HG03571 (cell line): Measurements from ENCODE around the gene DENND1A.
"Not testable (repeated sequence)": the region's sequence is repeated elsewhere in the genome, so short reads cannot be mapped to it uniquely, and the experiment has no call there.

Experiments used
- ATAC-seq: cut with Tn5 transposase; IDR thresholded peaks from one replicate; pipeline ENCODE4 v1.9.1; 2021; ENCODE audit not compliant: unreplicated experiment

DENND1A gene

GRCh38 chr9:123637606-123637944, 292.4 kb downstream of the DENND1A start:
- no peak for ATAC-seq

- not testable (repeated sequence) for ATAC-seq
Observed at GRCh38 chr9:123636805-123637204, 293.1 kb downstream of the DENND1A start.

- no peak for ATAC-seq
Observed at GRCh38 chr9:123631862-123632261, 298.1 kb downstream of the DENND1A start.

- no peak for ATAC-seq
Observed at GRCh38 chr9:123630233-123630632, 299.7 kb downstream of the DENND1A start.

GRCh38 chr9:123629531-123629930, 300.4 kb downstream of the DENND1A start:
- ATAC-seq, result no peak

GRCh38 chr9:123622711-123623241, 307.1 kb downstream of the DENND1A start:
- no peak for ATAC-seq

GRCh38 chr9:123620239-123620638, 309.7 kb downstream of the DENND1A start:
- no peak for ATAC-seq

GRCh38 chr9:123617952-123618678, 311.8 kb downstream of the DENND1A start:
- ATAC-seq, result no peak

- ATAC-seq, result no peak
Observed at GRCh38 chr9:123617286-123617685, 312.6 kb downstream of the DENND1A start.

GRCh38 chr9:123616707-123617106, 313.2 kb downstream of the DENND1A start:
- ATAC-seq, result no peak

- ATAC-seq, result no peak
Observed at GRCh38 chr9:123615381-123615780, 314.5 kb downstream of the DENND1A start.

GRCh38 chr9:123614306-123615263, 315.3 kb downstream of the DENND1A start:
- no peak for ATAC-seq

GRCh38 chr9:123611226-123611625, 318.7 kb downstream of the DENND1A start:
- no peak for ATAC-seq

- ATAC-seq, result no peak
Observed at GRCh38 chr9:123609844-123610243, 320.1 kb downstream of the DENND1A start.

GRCh38 chr9:123608104-123608503, 321.8 kb downstream of the DENND1A start:
- ATAC-seq, result peak; percentile 96

GRCh38 chr9:123607479-123607878, 322.4 kb downstream of the DENND1A start:
- ATAC-seq, result no peak

GRCh38 chr9:123606141-123606540, 323.8 kb downstream of the DENND1A start:
- no peak for ATAC-seq

GRCh38 chr9:123605286-123605685, 324.6 kb downstream of the DENND1A start:
- no peak for ATAC-seq

- no peak for ATAC-seq
Observed at GRCh38 chr9:123604861-123605260, 325.1 kb downstream of the DENND1A start.

GRCh38 chr9:123601828-123602227, 328.1 kb downstream of the DENND1A start:
- no peak for ATAC-seq

- no peak for ATAC-seq
Observed at GRCh38 chr9:123599781-123600180, 330.1 kb downstream of the DENND1A start.
